ENCODE measurements around the gene ALKBH7.

DNA sequence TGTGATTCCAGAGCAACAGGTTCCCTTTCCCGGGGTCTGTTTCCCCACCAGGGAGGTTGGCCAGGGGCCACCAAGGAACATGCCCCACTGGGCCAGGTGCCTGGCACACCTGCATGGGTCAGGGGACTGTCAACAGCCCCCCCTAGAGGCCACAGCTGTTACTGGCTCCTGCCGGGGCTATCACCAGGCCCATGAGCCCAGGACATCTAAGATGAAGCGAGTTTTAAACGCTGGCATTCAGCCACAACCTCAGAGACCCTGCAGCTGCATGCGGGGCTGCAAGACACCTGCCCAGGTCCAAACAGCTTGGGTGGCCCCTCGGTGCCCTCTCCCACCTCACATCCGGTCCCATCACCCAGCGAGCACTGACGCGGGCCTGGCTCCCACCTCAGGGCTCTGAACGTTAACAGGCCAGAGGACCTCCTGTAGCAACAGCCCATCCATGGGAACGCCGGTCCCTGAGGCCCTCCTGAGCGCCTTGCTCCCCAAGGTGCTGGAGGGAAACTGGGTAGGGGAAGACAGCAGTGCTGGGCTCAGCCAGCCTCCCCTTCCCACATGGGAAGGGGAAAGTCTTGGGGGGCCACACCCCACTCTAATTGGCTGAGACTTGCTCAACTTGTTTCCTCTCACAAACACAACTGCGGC is 40.0 kb downstream of the ALKBH7 start:
- TF ChIP-seq, protein P1, sequence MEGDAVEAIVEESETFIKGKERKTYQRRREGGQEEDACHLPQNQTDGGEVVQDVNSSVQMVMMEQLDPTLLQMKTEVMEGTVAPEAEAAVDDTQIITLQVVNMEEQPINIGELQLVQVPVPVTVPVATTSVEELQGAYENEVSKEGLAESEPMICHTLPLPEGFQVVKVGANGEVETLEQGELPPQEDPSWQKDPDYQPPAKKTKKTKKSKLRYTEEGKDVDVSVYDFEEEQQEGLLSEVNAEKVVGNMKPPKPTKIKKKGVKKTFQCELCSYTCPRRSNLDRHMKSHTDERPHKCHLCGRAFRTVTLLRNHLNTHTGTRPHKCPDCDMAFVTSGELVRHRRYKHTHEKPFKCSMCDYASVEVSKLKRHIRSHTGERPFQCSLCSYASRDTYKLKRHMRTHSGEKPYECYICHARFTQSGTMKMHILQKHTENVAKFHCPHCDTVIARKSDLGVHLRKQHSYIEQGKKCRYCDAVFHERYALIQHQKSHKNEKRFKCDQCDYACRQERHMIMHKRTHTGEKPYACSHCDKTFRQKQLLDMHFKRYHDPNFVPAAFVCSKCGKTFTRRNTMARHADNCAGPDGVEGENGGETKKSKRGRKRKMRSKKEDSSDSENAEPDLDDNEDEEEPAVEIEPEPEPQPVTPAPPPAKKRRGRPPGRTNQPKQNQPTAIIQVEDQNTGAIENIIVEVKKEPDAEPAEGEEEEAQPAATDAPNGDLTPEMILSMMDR (conservative IDR thresholded peaks at IDR 0.05 in 1 of 2, IDR thresholded peaks at IDR 0.05 in 1 of 2; ENCODE audit: low read depth in 1 of 2, low read length in 2 of 2): peak; percentile 40 to 57
- no peak for TF ChIP-seq EZH2 (IDR thresholded peaks at IDR 0.05; ENCODE audit: low read length, missing control alignments)
